ENCODE data around the gene INPP5A.
A peak's percentile ranks its signal among the peaks of the same experiment; 100 is the strongest.

INPP5A gene

GRCh38 chr10:132810807-132811700 is 273.5 kb downstream of the INPP5A start:
- DNase-seq, result peak; percentile 8

DNA sequence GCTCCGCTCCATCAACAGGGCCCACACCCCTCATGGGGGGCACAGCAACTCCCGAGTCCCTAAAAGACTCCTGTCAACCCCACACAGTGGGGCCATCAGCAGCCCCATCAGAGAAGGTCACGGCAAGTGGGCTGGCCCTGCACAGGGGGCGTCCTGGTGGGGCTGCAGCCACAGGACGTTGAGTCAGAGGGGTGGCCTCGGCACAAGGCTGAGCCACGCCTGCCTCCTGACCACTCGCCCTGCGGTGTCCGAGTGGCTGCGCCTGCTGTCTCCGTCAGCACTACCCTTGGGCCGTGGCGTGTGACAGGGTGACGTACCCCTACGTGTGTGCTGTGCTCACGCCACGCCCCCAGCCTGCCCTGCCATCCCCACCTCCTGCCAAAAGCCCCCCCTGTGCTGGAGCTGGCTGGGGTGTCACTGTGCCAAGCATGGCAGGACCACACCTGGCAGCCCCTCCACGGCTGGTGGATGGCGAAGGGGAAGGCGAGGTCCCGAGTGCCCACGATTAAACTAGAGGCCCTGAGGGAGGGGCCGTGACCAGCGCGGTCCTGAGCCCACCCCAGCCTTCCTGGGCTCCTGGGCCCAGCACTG is 274.4 kb downstream of the INPP5A start:
- peak; percentile 5 for DNase-seq

DNA sequence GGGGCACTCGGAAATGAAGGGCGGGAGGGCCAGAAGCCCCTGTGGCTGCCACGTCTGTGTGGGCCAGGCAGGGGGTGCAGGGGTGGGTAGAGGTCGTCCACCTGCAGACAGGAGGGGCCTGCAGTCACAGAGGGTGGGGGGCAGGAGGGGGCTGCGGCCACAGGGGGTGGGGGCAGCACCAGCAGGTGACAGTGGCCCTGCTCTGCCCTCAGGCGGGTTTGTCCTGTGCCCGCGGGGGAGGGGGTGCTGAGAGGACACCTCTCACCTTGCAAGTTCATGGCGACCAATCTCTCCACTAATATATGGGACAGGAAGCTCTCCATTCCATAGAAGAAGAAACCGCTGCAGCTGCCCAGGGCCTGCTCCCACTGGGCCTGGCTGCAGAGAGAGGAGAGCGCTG is 274.9 kb downstream of the INPP5A start:
- DNase-seq, result peak; percentile 2

DNA sequence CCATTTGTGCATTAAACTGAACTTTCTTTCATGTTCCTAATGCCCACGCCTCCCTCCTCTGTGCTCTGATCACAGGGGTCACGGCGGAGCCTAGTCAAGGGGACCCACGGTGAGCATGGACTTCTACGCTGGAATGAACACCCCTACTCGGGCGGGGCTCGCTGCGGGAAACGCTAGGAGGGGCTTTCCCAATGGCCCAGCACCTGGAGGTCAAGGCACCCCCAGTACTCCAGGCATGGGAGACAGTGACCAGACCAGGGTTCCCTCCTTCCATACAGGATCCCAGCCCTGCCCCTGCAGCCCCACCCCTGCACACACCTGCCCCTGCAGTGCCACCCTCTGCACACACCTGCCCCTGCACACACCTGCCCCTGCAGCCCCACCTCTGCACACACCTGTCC is 275.4 kb downstream of the INPP5A start:
- DNase-seq, result no peak

DNA sequence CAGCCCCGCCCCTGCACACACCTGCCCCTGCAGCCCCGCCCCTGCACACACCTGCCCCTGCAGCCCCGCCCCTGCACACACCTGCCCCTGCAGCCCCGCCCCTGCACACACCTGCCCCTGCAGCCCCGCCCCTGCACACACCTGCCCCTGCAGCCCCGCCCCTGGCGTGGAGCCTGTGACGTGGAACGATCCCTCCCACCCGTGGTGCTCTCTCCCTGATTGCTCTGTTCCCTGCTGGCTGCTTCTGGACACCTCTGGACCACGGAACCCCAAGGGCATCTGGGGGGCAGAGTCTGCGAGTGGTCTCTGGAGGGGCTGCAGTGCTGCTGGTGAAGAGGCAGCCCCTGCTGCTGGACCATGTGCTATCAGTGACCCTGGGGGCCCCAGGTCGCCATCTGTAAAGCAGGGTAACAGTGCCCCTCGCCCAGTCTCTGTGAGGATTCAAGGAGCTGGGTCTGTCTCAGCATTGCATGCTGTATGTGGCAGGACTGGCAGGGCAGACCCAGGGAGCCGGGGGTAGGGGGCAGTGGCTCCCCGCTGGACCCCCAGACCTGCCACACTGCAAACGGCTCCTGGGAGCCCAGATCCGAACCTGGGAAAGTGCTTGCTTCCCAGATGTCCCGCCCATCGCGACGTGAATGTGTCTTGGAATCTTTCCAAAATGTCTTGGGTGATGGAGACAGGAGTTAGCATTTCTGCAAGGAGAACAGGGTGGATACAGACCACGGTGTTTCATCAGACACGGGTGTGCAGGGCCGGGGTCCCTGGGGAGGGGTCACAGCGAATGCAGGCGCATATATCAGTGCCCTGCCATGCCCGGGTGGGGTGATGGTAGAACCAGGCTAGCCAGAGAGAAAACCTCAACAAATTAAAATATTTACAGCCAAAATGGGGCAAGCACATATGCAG is 276.2 kb downstream of the INPP5A start:
- peak; percentile 9 for DNase-seq

- peak; percentile 8 for DNase-seq
Observed at GRCh38 chr10:132814469-132814856, 276.9 kb downstream of the INPP5A start.

- DNase-seq, result peak; percentile 5
Observed at GRCh38 chr10:132815168-132815857, 277.7 kb downstream of the INPP5A start.

- peak; percentile 3 for DNase-seq
Observed at GRCh38 chr10:132816718-132817117, 279.1 kb downstream of the INPP5A start.

DNA sequence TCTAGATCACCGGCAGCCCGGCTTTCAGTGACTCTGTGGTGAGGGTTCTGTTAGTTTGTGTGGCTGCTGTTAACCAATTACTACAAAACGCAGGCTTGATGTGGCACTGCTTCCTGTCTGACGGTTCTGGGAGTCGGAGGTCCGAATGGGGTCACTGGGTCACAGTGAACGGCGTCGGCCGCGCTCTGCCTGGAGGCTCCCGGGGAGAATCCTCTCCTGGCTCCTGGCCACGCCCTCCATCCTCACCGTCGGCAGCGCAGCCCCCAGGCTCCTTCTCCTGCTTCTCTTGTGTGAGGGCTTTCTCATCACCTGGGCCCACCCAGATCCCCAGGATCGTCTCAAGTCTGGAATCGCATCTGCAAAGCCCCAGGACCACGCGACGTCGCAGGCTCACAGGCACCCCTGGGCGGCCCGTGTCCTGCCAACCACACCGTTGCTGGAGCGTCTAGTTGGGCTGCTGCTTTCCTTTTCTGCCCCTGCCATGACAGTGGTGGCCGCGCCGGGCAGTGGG is 280.2 kb downstream of the INPP5A start:
- peak; percentile 3 for DNase-seq

GRCh38 chr10:132820056-132820455 is 282.5 kb downstream of the INPP5A start:
- peak; percentile 5 for DNase-seq

DNA sequence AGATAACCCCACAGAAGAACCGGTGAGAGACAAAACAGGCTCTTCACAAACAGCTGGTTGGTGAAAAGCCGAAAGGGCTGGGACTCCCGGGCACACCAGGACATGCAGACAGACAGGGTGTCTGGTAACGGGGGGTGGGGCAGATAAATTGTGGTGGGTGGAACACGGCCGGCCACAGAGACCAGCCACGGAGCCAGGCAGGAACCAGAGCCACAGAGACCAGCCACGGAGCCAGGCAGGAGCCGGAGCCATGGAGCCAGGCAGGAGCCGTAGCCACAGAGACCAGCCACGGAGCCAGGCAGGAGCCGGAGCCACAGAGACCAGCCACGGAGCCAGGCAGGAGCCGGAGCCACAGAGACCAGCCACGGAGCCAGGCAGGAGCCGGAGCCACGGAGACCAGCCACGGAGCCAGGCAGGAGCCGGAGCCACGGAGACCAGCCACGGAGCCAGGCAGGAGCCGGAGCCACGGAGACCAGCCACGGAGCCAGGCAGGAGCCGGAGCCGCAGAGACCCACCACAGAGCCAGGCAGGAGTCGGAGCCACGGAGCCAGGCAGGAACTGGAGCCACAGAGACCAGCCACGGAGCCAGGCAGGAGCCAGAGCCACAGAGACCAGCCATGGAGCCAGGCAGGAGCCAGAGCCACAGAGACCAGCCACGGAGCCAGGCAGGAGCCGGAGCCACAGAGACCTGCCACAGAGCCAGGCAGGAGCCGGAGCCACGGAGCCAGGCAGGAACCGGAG is 288.4 kb downstream of the INPP5A start:
- DNase-seq, result peak; percentile 9

DNA sequence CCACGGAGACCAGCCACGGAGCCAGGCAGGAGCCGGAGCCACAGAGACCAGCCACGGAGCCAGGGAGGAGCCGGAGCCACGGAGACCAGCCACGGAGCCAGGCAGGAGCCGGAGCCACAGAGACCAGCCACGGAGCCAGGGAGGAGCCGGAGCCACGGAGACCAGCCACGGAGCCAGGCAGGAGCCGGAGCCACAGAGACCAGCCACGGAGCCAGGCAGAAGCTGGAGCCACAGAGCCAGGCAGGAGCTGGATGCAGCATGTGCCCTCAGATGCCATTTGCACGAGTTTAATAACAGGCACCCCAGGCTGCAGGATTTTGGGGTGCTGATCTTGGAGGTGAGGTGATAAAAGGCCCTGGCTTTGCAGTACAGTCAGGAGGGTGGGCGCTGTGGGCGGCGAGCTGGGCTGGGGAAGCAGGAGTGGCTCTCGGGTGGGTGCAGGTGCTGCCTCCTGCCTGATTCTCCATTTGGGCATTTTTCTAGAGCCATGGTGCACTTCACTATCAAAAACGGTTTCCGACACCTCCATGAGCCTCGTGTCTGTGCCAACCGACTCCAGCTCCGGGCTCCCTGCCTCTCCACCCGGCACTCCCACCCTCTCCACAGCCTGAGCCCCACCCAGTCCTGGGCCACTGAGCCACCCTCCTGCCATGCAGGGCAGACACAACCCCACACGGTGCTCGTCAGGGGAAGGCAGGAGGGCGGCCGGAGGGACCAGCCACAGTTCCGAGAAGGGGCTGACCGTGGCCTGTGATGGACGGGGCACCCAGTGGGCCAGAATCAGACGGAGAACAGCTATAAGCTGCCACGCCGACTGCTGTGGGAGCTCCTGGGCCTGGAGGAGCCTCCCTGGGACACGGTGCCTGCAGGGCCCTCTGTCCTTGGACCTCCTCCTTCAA is 289.2 kb downstream of the INPP5A start:
- DNase-seq, result peak; percentile 10

GRCh38 chr10:132827423-132827789 is 289.8 kb downstream of the INPP5A start:
- DNase-seq, result peak; percentile 3

DNA sequence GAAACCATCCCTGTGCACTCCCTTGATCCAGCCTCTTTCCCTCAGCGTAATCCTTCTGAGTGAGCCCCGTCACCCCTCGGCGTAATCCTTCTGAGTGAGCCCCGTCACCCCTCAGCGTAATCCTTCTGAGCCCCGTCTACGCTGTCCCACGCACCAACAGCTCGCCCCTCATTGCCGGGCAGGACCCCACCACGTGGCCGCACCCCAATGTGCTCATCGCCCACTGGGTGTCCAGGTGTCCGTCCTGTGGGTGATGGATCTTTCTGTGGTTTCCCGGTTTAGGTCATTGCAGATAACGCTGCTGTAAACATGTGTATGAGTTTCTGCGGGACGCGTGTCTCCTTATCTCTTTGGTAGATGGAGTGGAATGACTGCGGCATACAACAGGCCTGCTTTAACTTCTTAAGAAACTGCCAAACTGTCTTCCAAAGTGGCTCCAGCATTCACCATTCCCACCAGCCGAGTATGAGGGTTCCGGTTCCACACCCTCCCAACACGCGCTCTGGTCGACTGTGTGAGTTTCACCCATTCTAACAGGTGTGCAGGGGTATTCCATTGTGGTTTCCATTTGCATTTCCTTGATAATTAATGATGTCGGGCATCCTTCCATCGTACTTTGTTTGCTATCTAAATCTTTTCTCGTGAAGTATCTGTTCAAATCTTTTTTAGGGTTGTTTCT is 290.4 kb downstream of the INPP5A start:
- DNase-seq, result peak; percentile 9

DNA sequence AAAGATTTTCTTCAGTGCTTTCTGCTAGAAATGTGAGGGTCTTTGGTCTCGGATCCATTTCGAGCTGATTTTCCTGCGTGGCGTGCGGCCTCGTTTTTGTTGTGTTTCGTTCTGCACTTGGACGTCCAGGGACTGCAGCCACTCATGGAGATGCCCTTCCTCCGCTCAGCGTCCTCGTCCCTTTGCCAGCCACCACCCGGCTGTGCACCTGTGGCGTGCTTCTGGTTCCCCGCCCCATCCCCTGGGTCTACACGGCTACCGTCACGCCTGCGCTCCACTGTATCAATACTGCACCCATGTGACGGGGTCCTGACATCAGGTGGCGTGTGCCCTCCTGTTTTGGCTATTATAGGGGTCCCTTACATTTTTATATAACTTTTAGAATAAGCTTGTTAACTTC is 291.1 kb downstream of the INPP5A start:
- DNase-seq, result no peak

- no peak for DNase-seq
Observed at GRCh38 chr10:132829403-132829802, 291.8 kb downstream of the INPP5A start.

DNA sequence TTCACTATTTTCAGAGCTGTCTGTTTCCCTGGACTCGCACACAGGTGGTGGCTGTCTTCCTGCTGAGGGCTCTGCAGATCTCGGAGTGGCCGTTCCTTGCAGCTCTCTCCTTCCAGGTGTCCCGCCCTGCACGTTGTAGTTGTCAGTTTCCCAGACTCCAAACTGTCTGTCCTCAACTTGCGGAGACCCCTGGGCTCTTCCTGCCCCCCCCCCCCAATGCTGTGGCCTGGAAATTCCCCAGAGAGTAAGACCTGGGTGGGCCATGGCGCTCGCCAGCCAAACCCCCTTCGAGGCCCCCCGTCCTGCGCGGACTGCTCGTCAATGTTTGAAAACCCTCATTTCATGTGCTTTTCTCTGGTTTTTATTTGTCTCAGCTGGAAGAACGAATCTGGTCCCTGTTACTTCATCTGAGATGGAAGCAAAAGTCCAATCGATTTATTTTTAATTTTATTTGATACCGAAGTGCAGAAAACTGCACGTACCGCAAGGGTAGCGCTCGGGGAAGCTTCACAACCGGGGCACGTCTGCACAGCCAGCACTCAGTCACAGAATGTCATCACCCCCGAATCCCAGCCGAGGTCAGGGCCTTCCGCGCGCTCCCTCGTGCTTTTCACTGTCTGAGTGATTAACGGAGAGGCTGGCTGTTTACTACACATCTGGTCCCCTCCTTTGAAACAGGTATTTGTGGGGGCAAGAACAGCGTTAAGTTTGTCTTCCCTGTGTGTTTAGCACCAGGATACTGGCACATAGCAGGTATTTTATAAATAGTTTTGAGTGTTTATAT is 294.8 kb downstream of the INPP5A start:
- DNase-seq, result no peak

Measured in femur (tissue), 1 donor.